C4-2B (cell line): ENCODE results near the gene IFT25.

Experiments used
- ZFX ChIP-seq: fragments of 450-650 bp; IDR thresholded peaks from 2 replicates; pipeline ENCODE4 v1.6.1; 2017
- TF ChIP-seq, protein P1 (sequence below): fragments of 450-650 bp; conservative IDR thresholded peaks from 2 replicates; pipeline ENCODE4 v1.5.1; 2017; ENCODE audit warnings: mild to moderate bottlenecking

DNA sequence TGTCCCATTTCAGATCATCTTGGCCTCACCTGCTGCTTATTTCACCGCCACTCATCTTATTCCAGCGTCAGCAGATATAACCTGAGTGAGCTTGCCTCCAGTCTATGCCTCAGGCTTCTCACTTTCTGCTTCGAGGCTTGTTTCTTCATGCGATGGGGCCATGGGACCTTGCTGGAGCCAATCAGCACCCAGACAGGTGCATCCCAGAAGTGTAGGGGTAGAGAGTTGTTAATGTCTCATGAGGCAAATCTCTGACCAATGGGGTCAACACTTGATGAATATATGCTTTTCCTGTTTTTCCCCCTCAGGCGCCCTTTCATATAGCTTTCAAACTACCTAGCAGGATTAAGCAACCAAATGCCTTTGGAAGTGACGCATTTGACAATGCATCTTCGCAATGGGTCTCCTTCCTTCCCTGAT, 55.0 kb downstream of the IFT25 start:
- TF ChIP-seq, protein P1, sequence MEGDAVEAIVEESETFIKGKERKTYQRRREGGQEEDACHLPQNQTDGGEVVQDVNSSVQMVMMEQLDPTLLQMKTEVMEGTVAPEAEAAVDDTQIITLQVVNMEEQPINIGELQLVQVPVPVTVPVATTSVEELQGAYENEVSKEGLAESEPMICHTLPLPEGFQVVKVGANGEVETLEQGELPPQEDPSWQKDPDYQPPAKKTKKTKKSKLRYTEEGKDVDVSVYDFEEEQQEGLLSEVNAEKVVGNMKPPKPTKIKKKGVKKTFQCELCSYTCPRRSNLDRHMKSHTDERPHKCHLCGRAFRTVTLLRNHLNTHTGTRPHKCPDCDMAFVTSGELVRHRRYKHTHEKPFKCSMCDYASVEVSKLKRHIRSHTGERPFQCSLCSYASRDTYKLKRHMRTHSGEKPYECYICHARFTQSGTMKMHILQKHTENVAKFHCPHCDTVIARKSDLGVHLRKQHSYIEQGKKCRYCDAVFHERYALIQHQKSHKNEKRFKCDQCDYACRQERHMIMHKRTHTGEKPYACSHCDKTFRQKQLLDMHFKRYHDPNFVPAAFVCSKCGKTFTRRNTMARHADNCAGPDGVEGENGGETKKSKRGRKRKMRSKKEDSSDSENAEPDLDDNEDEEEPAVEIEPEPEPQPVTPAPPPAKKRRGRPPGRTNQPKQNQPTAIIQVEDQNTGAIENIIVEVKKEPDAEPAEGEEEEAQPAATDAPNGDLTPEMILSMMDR = no peak
- TF ChIP-seq ZFX = no peak
